HCT116 (cell line): Measurements from ENCODE around the gene POLD2.

Source experiments
- ATF3 ChIP-seq: IDR thresholded peaks from 2 replicates; pipeline ENCODE4 v1.6.1; 2012
- CEBPB ChIP-seq: IDR thresholded peaks from 2 replicates; pipeline ENCODE4 v1.6.1; 2012; ENCODE audit warnings: low read depth
- CTCF ChIP-seq, 3 experiments: fragments of 200-600 bp in 1 of 3; sonication (generic) in 1 of 3; IDR thresholded peaks in 2 of 3; conservative IDR thresholded peaks in 1 of 3; 2 replicates each; pipeline ENCODE4 v1.5.1; 2012 to 2017; ENCODE audit warnings: low read depth in 2 of 3, low read length in 2 of 3, antibody characterized with exemption in 1 of 3, borderline replicate concordance in 1 of 3, control low read depth in 1 of 3, mild to moderate bottlenecking in 1 of 3, mixed read lengths in 1 of 3, mixed run types in 1 of 3, moderate library complexity in 1 of 3; ENCODE audit not compliant: insufficient read depth in 1 of 3
- EZH2 ChIP-seq: fragments of 200-600 bp; sonication (generic); IDR thresholded peaks from 2 replicates; pipeline ENCODE4 v1.6.1; 2017; ENCODE audit warnings: antibody characterized with exemption, mixed run types
- FOSL1 ChIP-seq: IDR thresholded peaks from 2 replicates; pipeline ENCODE4 v1.6.1; 2012; ENCODE audit warnings: low read depth
- MAX ChIP-seq: IDR thresholded peaks from 2 replicates; pipeline ENCODE4 v1.6.1; 2012
- POLR2A ChIP-seq: IDR thresholded peaks from 2 replicates; pipeline ENCODE4 v1.7.0; 2011; ENCODE audit warnings: borderline replicate concordance; ENCODE audit not compliant: insufficient read depth, insufficient read length; ENCODE audit errors: extremely low read depth
- SP1 ChIP-seq: IDR thresholded peaks from 2 replicates; pipeline ENCODE4 v1.6.1; 2012; ENCODE audit warnings: low read depth
- SRF ChIP-seq: IDR thresholded peaks from 2 replicates; pipeline ENCODE4 v1.6.1; 2012; ENCODE audit warnings: low read depth

- no peak for TF ChIP-seq CTCF (IDR thresholded peaks at IDR 0.05 in 2 of 3, conservative IDR thresholded peaks at IDR 0.05 in 1 of 3; ENCODE audit: borderline replicate concordance in 1 of 3, insufficient read depth in 1 of 3, low read depth in 2 of 3, low read length in 2 of 3)
- TF ChIP-seq EZH2: no peak
- TF ChIP-seq FOSL1: no peak
- TF ChIP-seq POLR2A: no peak
- no peak for TF ChIP-seq ATF3
- TF ChIP-seq SP1: no peak
- no peak for TF ChIP-seq CEBPB
- no peak for TF ChIP-seq MAX
- TF ChIP-seq SRF: no peak
Measured at GRCh38 chr7:44157116-44158080, 34.0 kb upstream of the POLD2 start.
